Panc1 (cell line): ENCODE data around the gene ABO. TPM values are rescaled to one million over a fixed set of nuclear protein-coding genes. Genes with fewer than 3 reads are reported as not detected.

Source experiments
- ATAC-seq: fragments of 200-7000 bp; cut with Tn5 transposase; 2 replicates; pipeline ENCODE4 v1.9.1; 2020; ENCODE audit warnings: mild to moderate bottlenecking, moderate library complexity
- BruUV-seq: library from RNA; stranded (reverse); fragments of 400-500 nt; replicated peaks from 2 replicates; lab custom pipeline; 2021; lab: Mats Ljungman, UMichigan
- CTCF ChIA-PET: fragments of 300-600 bp; sonication (Branson Sonifier 250); formaldehyde crosslinking; loops from one replicate; lab custom pipeline; 2022; ENCODE audit warnings: antibody characterized with exemption; lab: Charles Lee
- POLR2A ChIA-PET: fragments of 300-600 bp; sonication (Branson Sonifier 250); formaldehyde crosslinking; loops from one replicate; lab custom pipeline; 2022; ENCODE audit warnings: antibody characterized with exemption; lab: Charles Lee
- DNase-seq: peaks from one replicate; pipeline ENCODE4 v3.0.0-alpha.2; 2010; ENCODE audit warnings: low read depth, low spot score
- H3K27ac ChIP-seq: 2 replicates; pipeline ENCODE4 v1.5.1; 2011; ENCODE audit warnings: mild to moderate bottlenecking, low read length, inconsistent platforms
- H3K27me3 ChIP-seq: fragments of 200-500 bp; sonication (Bioruptor generic); 2 replicates; pipeline ENCODE4 v1.6.0; 2014; ENCODE audit warnings: low read length, inconsistent platforms; ENCODE audit not compliant: control insufficient read depth, insufficient read depth
- H3K36me3 ChIP-seq: fragments of 200-500 bp; sonication (Bioruptor generic); 2 replicates; pipeline ENCODE4 v1.5.1; 2014; ENCODE audit warnings: inconsistent platforms, mild to moderate bottlenecking, low read length, moderate library complexity; ENCODE audit not compliant: control insufficient read depth, insufficient read depth
- H3K4me1 ChIP-seq: 2 replicates; pipeline ENCODE4 v1.5.1; 2011; ENCODE audit warnings: inconsistent platforms, mild to moderate bottlenecking, low read length, moderate library complexity; ENCODE audit not compliant: control insufficient read depth, insufficient read depth
- H3K4me3 ChIP-seq, 2 experiments: 2 replicates each; pipeline ENCODE4 v1.5.1; 2011 to 2012; ENCODE audit warnings: low read depth in 2 of 2, low read length in 2 of 2, mild to moderate bottlenecking in 2 of 2, inconsistent platforms in 1 of 2, moderate library complexity in 1 of 2
- H3K9me3 ChIP-seq: fragments of 200-500 bp; sonication (Bioruptor generic); 2 replicates; pipeline ENCODE4 v1.5.1; 2014; ENCODE audit warnings: low read depth, mild to moderate bottlenecking, inconsistent platforms, low read length, moderate library complexity; ENCODE audit not compliant: control insufficient read depth, insufficient read depth
- POLR2AphosphoS5 ChIP-seq: IDR thresholded peaks from 2 replicates; pipeline ENCODE4 v1.6.1; 2012; ENCODE audit warnings: mild to moderate bottlenecking, low read depth, low read length, moderate library complexity
- SIN3A ChIP-seq: IDR thresholded peaks from 2 replicates; pipeline ENCODE4 v1.6.1; 2012; ENCODE audit warnings: low read depth, mild to moderate bottlenecking, low read length, moderate library complexity, borderline replicate concordance; ENCODE audit not compliant: insufficient read depth
- TCF7L2 ChIP-seq: IDR thresholded peaks from 2 replicates; pipeline ENCODE4 v1.6.1; 2011; ENCODE audit warnings: mild to moderate bottlenecking, low read depth, low read length, inconsistent platforms
- in situ Hi-C: cut with HindIII; loops from 2 replicates; pipeline ENCODE4 v1.10.0; 2016; ENCODE audit warnings: low sequenced_read_pairs, low pct_unique_long_range_greater_than_20kb
- intact Hi-C: fragments of 100-400 bp; cut with micrococcal nuclease; formaldehyde crosslinking; loops from one replicate; pipeline ENCODE4 v1.10.0; 2022; ENCODE audit not compliant: unreplicated experiment
- total RNA-seq: library from RNA; stranded (reverse); gene quantifications from one replicate; pipeline ENCODE4 v1.2.1, GENCODE V29; 2021; ENCODE audit not compliant: unreplicated experiment
- TF ChIP-seq, protein P1 (sequence below), 2 experiments: IDR thresholded peaks; 2 replicates each; pipeline ENCODE4 v1.6.1; 2011 to 2012; ENCODE audit warnings: low read depth in 2 of 2, control low read depth in 1 of 2, low read length in 1 of 2, mild to moderate bottlenecking in 1 of 2, moderate library complexity in 1 of 2; ENCODE audit not compliant: insufficient read depth in 1 of 2
- TF ChIP-seq, protein P2 (sequence below): fragments of 450-650 bp; IDR thresholded peaks from 2 replicates; pipeline ENCODE4 v1.5.1; 2017; ENCODE audit warnings: mild to moderate bottlenecking

The ABO gene
- total RNA-seq, 1 experiment from 2014 or later: 0.10 TPM

DNA sequence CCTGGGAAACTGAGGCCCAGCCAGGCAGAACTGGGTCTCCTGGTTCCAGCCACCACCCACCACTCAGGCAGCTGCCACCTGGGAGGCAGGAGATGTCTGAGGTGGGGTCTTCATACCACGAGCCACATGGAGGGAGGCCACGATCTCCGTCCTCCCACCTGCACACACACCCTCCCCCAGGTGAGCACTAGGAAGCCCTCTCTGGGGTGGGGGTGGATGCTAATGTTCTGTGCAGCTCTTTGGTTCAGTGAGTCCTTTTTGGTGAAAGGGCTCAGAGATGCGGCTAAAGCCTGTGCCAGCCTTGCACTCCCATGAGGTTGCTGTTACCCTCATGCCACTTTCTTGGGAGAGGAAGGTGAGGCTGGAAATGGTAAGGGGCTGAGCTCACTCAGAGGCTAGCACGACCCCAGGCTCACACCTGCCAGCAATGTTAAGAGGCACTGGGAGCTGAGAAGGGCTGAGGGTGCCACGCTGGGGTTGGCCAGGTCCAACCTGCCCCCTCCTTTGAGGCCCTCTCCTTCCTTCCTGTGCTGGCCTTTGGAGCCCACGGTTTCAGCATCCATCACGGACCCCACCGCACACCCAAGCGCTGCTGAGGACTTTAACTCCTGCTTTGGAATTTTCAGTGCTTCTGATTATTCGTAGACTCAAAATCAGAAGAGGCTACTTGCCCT lies 39.3 kb downstream of the ABO start:
- H3K27me3 ChIP-seq: no peaks in the 10 kb centered on the region
- DNase-seq (no peak), ATAC-seq (no peak)
- BruUV-seq: no TSS peak
- H3K4me1 ChIP-seq: no peaks in the 10 kb centered on the region
- no peak overlapping the region for H3K4me3 ChIP-seq
- POLR2A ChIA-PET: no interaction called here
- CTCF ChIA-PET: no interaction called here
- in situ Hi-C loops (no loop called here), intact Hi-C loops (no loop called here)
- TF ChIP-seq TCF7L2 (no peak), POLR2AphosphoS5 (no peak), SIN3A (no peak)
- TF ChIP-seq, protein P1, sequence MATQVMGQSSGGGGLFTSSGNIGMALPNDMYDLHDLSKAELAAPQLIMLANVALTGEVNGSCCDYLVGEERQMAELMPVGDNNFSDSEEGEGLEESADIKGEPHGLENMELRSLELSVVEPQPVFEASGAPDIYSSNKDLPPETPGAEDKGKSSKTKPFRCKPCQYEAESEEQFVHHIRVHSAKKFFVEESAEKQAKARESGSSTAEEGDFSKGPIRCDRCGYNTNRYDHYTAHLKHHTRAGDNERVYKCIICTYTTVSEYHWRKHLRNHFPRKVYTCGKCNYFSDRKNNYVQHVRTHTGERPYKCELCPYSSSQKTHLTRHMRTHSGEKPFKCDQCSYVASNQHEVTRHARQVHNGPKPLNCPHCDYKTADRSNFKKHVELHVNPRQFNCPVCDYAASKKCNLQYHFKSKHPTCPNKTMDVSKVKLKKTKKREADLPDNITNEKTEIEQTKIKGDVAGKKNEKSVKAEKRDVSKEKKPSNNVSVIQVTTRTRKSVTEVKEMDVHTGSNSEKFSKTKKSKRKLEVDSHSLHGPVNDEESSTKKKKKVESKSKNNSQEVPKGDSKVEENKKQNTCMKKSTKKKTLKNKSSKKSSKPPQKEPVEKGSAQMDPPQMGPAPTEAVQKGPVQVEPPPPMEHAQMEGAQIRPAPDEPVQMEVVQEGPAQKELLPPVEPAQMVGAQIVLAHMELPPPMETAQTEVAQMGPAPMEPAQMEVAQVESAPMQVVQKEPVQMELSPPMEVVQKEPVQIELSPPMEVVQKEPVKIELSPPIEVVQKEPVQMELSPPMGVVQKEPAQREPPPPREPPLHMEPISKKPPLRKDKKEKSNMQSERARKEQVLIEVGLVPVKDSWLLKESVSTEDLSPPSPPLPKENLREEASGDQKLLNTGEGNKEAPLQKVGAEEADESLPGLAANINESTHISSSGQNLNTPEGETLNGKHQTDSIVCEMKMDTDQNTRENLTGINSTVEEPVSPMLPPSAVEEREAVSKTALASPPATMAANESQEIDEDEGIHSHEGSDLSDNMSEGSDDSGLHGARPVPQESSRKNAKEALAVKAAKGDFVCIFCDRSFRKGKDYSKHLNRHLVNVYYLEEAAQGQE (IDR thresholded peaks at IDR 0.05; ENCODE audit: insufficient read depth in 1 of 2, low read depth in 2 of 2, low read length in 1 of 2): no peak
- H3K9me3 ChIP-seq: no peaks in the 10 kb centered on the region
- no peaks in the 10 kb centered on the region for H3K36me3 ChIP-seq
- no peak overlapping the region for H3K27ac ChIP-seq

DNA sequence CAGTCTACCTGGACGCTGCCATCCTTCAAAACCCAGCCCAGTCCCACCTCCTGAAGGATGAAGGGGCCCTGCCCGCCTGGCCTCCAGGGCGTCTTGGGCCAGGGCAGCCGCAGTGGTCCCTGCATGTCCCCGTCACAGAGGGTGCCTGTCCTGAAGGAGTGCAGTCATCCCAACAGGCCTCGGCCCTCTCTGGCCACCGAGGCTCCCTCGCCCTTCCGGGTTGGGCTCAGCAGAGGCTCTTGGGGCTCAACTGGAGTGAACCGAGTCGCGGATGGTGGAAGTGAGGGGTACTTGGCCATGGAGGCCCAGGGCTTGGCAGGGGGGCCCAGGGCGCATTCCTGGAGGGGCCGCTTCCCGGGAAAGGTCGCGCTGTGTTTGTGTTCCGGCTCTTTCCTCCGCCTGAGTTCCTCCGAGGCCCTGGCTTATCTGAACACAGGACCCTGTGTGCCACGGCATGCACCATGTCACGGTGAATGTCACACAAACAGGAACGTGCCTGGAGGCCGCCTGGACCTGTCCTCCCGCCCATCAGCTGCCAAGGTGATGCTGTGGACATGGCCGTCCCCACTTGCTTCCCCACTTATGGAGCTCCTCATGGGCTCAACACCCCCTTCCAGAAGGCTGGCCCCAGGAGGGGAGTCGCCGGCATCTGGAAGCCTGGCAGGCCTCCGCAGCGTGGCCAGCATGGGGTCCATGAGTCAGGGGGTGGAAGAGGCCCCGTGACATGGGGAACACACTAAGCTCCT lies 40.3 kb downstream of the ABO start:
- ChIA-PET POLR2A (no interaction called here), CTCF (no interaction called here)
- ATAC-seq: no peak
- no TSS peak for BruUV-seq
- no peak overlapping the region for H3K27ac ChIP-seq
- no peaks in the 10 kb centered on the region for H3K36me3 ChIP-seq
- H3K9me3 ChIP-seq: no peaks in the 10 kb centered on the region
- H3K4me3 ChIP-seq: no peak overlapping the region
- intact Hi-C loops (no loop called here), in situ Hi-C loops (no loop called here)
- no peak for TF ChIP-seq POLR2AphosphoS5
- TF ChIP-seq, protein P1 (IDR thresholded peaks at IDR 0.05; ENCODE audit: insufficient read depth in 1 of 2, low read depth in 2 of 2, low read length in 1 of 2): no peak
- TF ChIP-seq TCF7L2: no peak
- TF ChIP-seq, protein P2, sequence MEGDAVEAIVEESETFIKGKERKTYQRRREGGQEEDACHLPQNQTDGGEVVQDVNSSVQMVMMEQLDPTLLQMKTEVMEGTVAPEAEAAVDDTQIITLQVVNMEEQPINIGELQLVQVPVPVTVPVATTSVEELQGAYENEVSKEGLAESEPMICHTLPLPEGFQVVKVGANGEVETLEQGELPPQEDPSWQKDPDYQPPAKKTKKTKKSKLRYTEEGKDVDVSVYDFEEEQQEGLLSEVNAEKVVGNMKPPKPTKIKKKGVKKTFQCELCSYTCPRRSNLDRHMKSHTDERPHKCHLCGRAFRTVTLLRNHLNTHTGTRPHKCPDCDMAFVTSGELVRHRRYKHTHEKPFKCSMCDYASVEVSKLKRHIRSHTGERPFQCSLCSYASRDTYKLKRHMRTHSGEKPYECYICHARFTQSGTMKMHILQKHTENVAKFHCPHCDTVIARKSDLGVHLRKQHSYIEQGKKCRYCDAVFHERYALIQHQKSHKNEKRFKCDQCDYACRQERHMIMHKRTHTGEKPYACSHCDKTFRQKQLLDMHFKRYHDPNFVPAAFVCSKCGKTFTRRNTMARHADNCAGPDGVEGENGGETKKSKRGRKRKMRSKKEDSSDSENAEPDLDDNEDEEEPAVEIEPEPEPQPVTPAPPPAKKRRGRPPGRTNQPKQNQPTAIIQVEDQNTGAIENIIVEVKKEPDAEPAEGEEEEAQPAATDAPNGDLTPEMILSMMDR: no peak
- TF ChIP-seq SIN3A: no peak
- H3K4me1 ChIP-seq: no peaks in the 10 kb centered on the region
- H3K27me3 ChIP-seq: no peaks in the 10 kb centered on the region
- DNase-seq: no peak
